IMR-90 (cell line): ENCODE measurements around the gene SPATS2L. TPM values are rescaled to one million over a fixed set of nuclear protein-coding genes. Genes with fewer than 3 reads are reported as not detected.

Experiments
- ATAC-seq: fragments of 200-7000 bp; cut with Tn5 transposase; 2 replicates; pipeline ENCODE4 v1.9.1; 2020; ENCODE audit warnings: low read depth, mild to moderate bottlenecking, moderate library complexity
- BruUV-seq: library from RNA; stranded (reverse); fragments of 400-500 nt; replicated peaks from 2 replicates; lab custom pipeline; 2021; lab: Mats Ljungman, UMichigan
- CTCF ChIA-PET: fragments of 300-600 bp; formaldehyde crosslinking; extraction: SDS; loops from one replicate; lab custom pipeline; 2021; ENCODE audit warnings: antibody characterized with exemption; lab: Yijun Ruan, JAX
- POLR2A ChIA-PET: fragments of 300-600 bp; sonication (Branson Sonifier 250); formaldehyde crosslinking; loops from one replicate; lab custom pipeline; 2022; ENCODE audit warnings: antibody characterized with exemption; ENCODE audit not compliant: unreplicated experiment; lab: Charles Lee
- DNase-seq: peaks from one replicate; pipeline ENCODE4 v3.0.0; 2013
- H2AFZ ChIP-seq: replicated peaks from 2 replicates; pipeline ENCODE3; 2013; ENCODE audit warnings: low read length, mild to moderate bottlenecking; ENCODE audit not compliant: poor library complexity
- H2AK5ac ChIP-seq: 2 replicates; pipeline ENCODE4 v1.6.1; 2013; ENCODE audit warnings: low read depth, low read length, inconsistent platforms
- H2AK9ac ChIP-seq: replicated peaks from 2 replicates; pipeline ENCODE3; 2013; ENCODE audit warnings: mild to moderate bottlenecking, low read depth, low read length, moderate library complexity; ENCODE audit not compliant: poor library complexity
- H2BK120ac ChIP-seq: 2 replicates; pipeline ENCODE4 v1.6.1; 2013; ENCODE audit warnings: low read depth, low read length, inconsistent platforms
- H2BK15ac ChIP-seq: 3 replicates; pipeline ENCODE4 v1.6.1; 2013; ENCODE audit warnings: low read depth, low read length, inconsistent platforms
- H2BK20ac ChIP-seq: 2 replicates; pipeline ENCODE4 v1.6.1; 2013; ENCODE audit warnings: low read depth, mild to moderate bottlenecking, inconsistent platforms, low read length, moderate library complexity
- H2BK5ac ChIP-seq: 2 replicates; pipeline ENCODE4 v1.6.1; 2013; ENCODE audit warnings: mild to moderate bottlenecking, low read depth, low read length, inconsistent platforms; ENCODE audit not compliant: poor library complexity, severe bottlenecking
- H3K14ac ChIP-seq: replicated peaks from 2 replicates; pipeline ENCODE4 v1.6.1; 2013; ENCODE audit warnings: low read depth, low read length, inconsistent platforms
- H3K18ac ChIP-seq: 2 replicates; pipeline ENCODE4 v1.6.1; 2013; ENCODE audit warnings: low read depth, low read length, control low read depth
- H3K23ac ChIP-seq: 2 replicates; pipeline ENCODE4 v1.6.1; 2013; ENCODE audit warnings: low read depth, low read length, inconsistent platforms
- H3K27ac ChIP-seq: 2 replicates; pipeline ENCODE4 v1.5.1; 2013; ENCODE audit warnings: mild to moderate bottlenecking, control low read depth, low read length; ENCODE audit not compliant: insufficient read depth
- H3K27me3 ChIP-seq: 2 replicates; pipeline ENCODE4 v1.6.1; 2013; ENCODE audit warnings: low read length; ENCODE audit not compliant: control insufficient read depth, insufficient read depth
- H3K36me3 ChIP-seq: 2 replicates; pipeline ENCODE4 v1.6.1; 2013; ENCODE audit warnings: low read length, mixed read lengths; ENCODE audit not compliant: control insufficient read depth, insufficient read depth
- H3K4ac ChIP-seq: 2 replicates; pipeline ENCODE4 v1.6.1; 2013; ENCODE audit warnings: low read depth, low read length, inconsistent platforms
- H3K4me1 ChIP-seq: 2 replicates; pipeline ENCODE4 v1.6.1; 2013; ENCODE audit warnings: low read length, mixed read lengths; ENCODE audit not compliant: control insufficient read depth, insufficient read depth
- H3K4me2 ChIP-seq: 2 replicates; pipeline ENCODE4 v1.6.1; 2013; ENCODE audit warnings: low read depth, mild to moderate bottlenecking, control low read depth, low read length, moderate library complexity
- H3K4me3 ChIP-seq: 2 replicates; pipeline ENCODE4 v1.5.1; 2013; ENCODE audit warnings: low read depth, mild to moderate bottlenecking, control low read depth, low read length, moderate library complexity; ENCODE audit not compliant: insufficient read depth
- H3K56ac ChIP-seq: 2 replicates; pipeline ENCODE4 v1.6.1; 2013; ENCODE audit warnings: low read length, inconsistent platforms; ENCODE audit not compliant: insufficient read depth; ENCODE audit errors: extremely low read depth
- H3K79me1 ChIP-seq, 2 experiments: 2 replicates each; pipeline ENCODE4 v1.6.1; 2013; ENCODE audit warnings: low read length in 2 of 2, inconsistent platforms in 1 of 2, low read depth in 1 of 2
- H3K9ac ChIP-seq: 2 replicates; pipeline ENCODE4 v1.6.1; 2013; ENCODE audit warnings: low read depth, low read length, control low read depth
- H3K9me1 ChIP-seq: 2 replicates; pipeline ENCODE4 v1.6.1; 2013; ENCODE audit warnings: low read length, inconsistent platforms; ENCODE audit not compliant: insufficient read depth
- H3K9me3 ChIP-seq: 2 replicates; pipeline ENCODE4 v1.6.1; 2013; ENCODE audit warnings: low read length; ENCODE audit not compliant: control insufficient read depth, insufficient read depth
- H4K20me1 ChIP-seq: 2 replicates; pipeline ENCODE4 v1.6.1; 2013; ENCODE audit warnings: low read length, inconsistent platforms; ENCODE audit not compliant: insufficient read depth
- H4K5ac ChIP-seq: 2 replicates; pipeline ENCODE4 v1.6.1; 2013; ENCODE audit warnings: mild to moderate bottlenecking, low read depth, low read length, control low read depth
- H4K8ac ChIP-seq, 2 experiments: 2 replicates each; pipeline ENCODE4 v1.6.1; 2013; ENCODE audit warnings: low read depth in 2 of 2, low read length in 2 of 2, control low read depth in 1 of 2, inconsistent platforms in 1 of 2
- H4K91ac ChIP-seq: 2 replicates; pipeline ENCODE4 v1.6.1; 2013; ENCODE audit warnings: low read depth, low read length, inconsistent platforms; ENCODE audit not compliant: insufficient read depth
- BHLHE40 ChIP-seq: fragments of 150-350 bp; IDR thresholded peaks from 2 replicates; pipeline ENCODE4 v1.6.1; 2016; ENCODE audit warnings: mild to moderate bottlenecking, low read depth, low read length
- CEBPB ChIP-seq: IDR thresholded peaks from 2 replicates; pipeline ENCODE4 v1.6.1; 2012; ENCODE audit warnings: low read depth, low read length, improper control_type of control experiment
- CHD1 ChIP-seq: IDR thresholded peaks from 2 replicates; pipeline ENCODE4 v1.6.1; 2012; ENCODE audit warnings: low read depth, low read length, improper control_type of control experiment
- FOS ChIP-seq: fragments of 150-350 bp; IDR thresholded peaks from 2 replicates; pipeline ENCODE4 v1.6.1; 2016; ENCODE audit warnings: low read depth, low read length
- MAFK ChIP-seq: IDR thresholded peaks from 2 replicates; pipeline ENCODE4 v1.6.1; 2012; ENCODE audit warnings: low read depth, low read length, improper control_type of control experiment
- MAZ ChIP-seq: IDR thresholded peaks from 2 replicates; pipeline ENCODE4 v1.6.1; 2012; ENCODE audit warnings: low read depth, mild to moderate bottlenecking, low read length, improper control_type of control experiment, moderate library complexity, borderline replicate concordance
- MXI1 ChIP-seq: IDR thresholded peaks from 2 replicates; pipeline ENCODE4 v1.6.1; 2012; ENCODE audit warnings: low read depth, mild to moderate bottlenecking, low read length, moderate library complexity, borderline replicate concordance
- NFE2L2 ChIP-seq: fragments of 150-350 bp; IDR thresholded peaks from 2 replicates; pipeline ENCODE4 v1.6.1; 2016; ENCODE audit warnings: low read depth, mild to moderate bottlenecking, low read length
- POLR2A ChIP-seq: IDR thresholded peaks from 2 replicates; pipeline ENCODE4 v1.6.1; 2012; ENCODE audit warnings: mild to moderate bottlenecking, low read depth, low read length
- RAD21 ChIP-seq: IDR thresholded peaks from 2 replicates; pipeline ENCODE4 v1.6.1; 2012; ENCODE audit warnings: low read length, improper control_type of control experiment
- RCOR1 ChIP-seq: IDR thresholded peaks from 2 replicates; pipeline ENCODE4 v1.6.1; 2012; ENCODE audit warnings: mild to moderate bottlenecking, low read length, improper control_type of control experiment; ENCODE audit not compliant: insufficient replicate concordance
- RFX5 ChIP-seq: IDR thresholded peaks from 2 replicates; pipeline ENCODE4 v1.8.0; 2012; ENCODE audit warnings: low read depth, mild to moderate bottlenecking, low read length, moderate library complexity
- SMC3 ChIP-seq: fragments of 150-350 bp; IDR thresholded peaks from 2 replicates; pipeline ENCODE4 v1.6.1; 2016; ENCODE audit warnings: low read depth, mild to moderate bottlenecking, antibody characterized with exemption, low read length, moderate library complexity
- WGBS, 2 experiments: methylation state at CpG; one replicate each; pipeline versions ENCODE4 v1.1.5 to v1.1.7; 2013; ENCODE audit warnings: missing lambda C conversion rate in 2 of 2; ENCODE audit not compliant: insufficient read length in 1 of 2; ENCODE audit errors: extremely low coverage in 2 of 2; 5-methylcytosine and 5-hydroxymethylcytosine counted together
- dilution Hi-C: fragments of 300-500 bp; cut with HindIII; formaldehyde crosslinking; loops from one replicate; pipeline ENCODE4 v1.14.3; 2018; ENCODE audit warnings: low sequenced_read_pairs; ENCODE audit not compliant: unreplicated experiment
- in situ Hi-C: fragments of 300-500 bp; cut with MboI; formaldehyde crosslinking; loops from 3 replicates; pipeline ENCODE4 v1.14.3; 2019; ENCODE audit warnings: low sequenced_read_pairs, inconsistent platforms, mixed read lengths
- intact Hi-C: fragments of 100-400 bp; cut with micrococcal nuclease; formaldehyde crosslinking; loops from 2 replicates; pipeline ENCODE4 v1.10.0; 2022
- polyA plus RNA-seq, 3 experiments: library from polyadenylated mRNA; depleted of rRNA; stranded (reverse); fragments of >200 nt; gene quantifications; 2 replicates each; pipeline ENCODE4 v1.2.3, GENCODE V29; 2012; ENCODE audit warnings: low replicate concordance in 1 of 3
- total RNA-seq: library from RNA; depleted of rRNA; stranded (reverse); fragments of >200 nt; gene quantifications from 2 replicates; pipeline ENCODE4 v1.2.3, GENCODE V29; 2012
- TF ChIP-seq, protein P1 (sequence below): fragments of 150-350 bp; IDR thresholded peaks from 2 replicates; pipeline ENCODE4 v1.6.1; 2017; ENCODE audit warnings: mild to moderate bottlenecking, antibody characterized with exemption, low read length, low read depth
- TF ChIP-seq, protein P2 (sequence below): fragments of 150-350 bp; IDR thresholded peaks from 2 replicates; pipeline ENCODE4 v1.6.1; 2016; ENCODE audit warnings: low read depth, mild to moderate bottlenecking, low read length, moderate library complexity, borderline replicate concordance
- TF ChIP-seq, protein P3 (sequence below): conservative IDR thresholded peaks from 2 replicates; pipeline ENCODE4 v1.5.1; 2012; ENCODE audit warnings: mild to moderate bottlenecking, low read depth, low read length, improper control_type of control experiment

Gene SPATS2L
- total and polyA plus RNA-seq, 2 of the 4 experiments (the other 2 are of a cell fraction): 118 to 155 TPM

DNA sequence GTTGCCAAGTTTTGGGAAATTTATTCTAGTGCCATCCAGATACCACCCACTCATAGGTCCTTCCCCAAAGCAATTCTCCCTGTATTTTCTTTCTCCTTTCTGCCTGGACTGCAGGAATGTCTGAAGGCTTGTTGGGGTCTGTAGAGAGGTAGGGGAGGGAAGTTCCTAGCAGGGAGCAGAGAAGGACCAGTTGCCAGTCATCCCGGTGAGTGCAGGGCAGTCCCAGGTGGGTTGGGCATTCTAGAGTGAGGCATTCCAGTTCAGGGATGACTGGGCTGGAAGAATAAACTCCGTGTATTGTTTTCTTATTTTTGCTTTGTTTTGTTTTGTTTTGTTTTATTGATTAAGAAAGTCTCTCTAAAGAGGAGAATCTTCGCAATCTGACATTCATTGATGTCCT, 58.1 kb downstream of the SPATS2L start:
- ATAC-seq: no peak
- 40% methylated on average over 1 of the region's 3 CpGs; no CpG with 5 or more reads in 1 of the 2 experiments for WGBS, 2 experiments
- peaks cover 41 to 73% of the 10 kb centered on the region in 2 experiments for H3K79me1 ChIP-seq

More for the DNA sequence above, 58.1 kb downstream of the SPATS2L start:
- Histone ChIP-seq H3K36me3 (peaks cover 4% of the 10 kb centered on the region), H3K27ac (no peak overlapping the region), H3K14ac (peak overlapping the region; percentile 69; the same call in 1 of the 2 replicates), H3K9me3 (no peaks in the 10 kb centered on the region), H3K4me3 (no peak overlapping the region), H4K5ac (no peak overlapping the region), H4K91ac (no peak overlapping the region), H4K20me1 (peaks cover 18% of the 10 kb centered on the region), H3K4me2 (no peak overlapping the region; the same call in 1 of the 2 replicates), H3K23ac (0 out of 2 replicates have a peak overlapping the region, but pooled peaks have one; percentile 45), H2AK9ac (no peak overlapping the region), H3K18ac (no peak overlapping the region), H2AK5ac (no peak overlapping the region), H2BK120ac (no peak overlapping the region), H3K4ac (no peak overlapping the region), H2BK20ac (no peak overlapping the region), H2BK5ac (no peak overlapping the region), H3K9me1 (peaks cover 24% of the 10 kb centered on the region), H4K8ac (no peak overlapping the region), H3K4me1 (peaks cover 5% of the 10 kb centered on the region), H3K56ac (no peak overlapping the region), H2AFZ (no peak overlapping the region), H2BK15ac (no peak overlapping the region), H3K27me3 (no peaks in the 10 kb centered on the region), H3K9ac (no peak overlapping the region)
- CTCF ChIA-PET: no interaction called here
- no peak for TF ChIP-seq CEBPB
- no peak for TF ChIP-seq RCOR1
- TF ChIP-seq, protein P1, sequence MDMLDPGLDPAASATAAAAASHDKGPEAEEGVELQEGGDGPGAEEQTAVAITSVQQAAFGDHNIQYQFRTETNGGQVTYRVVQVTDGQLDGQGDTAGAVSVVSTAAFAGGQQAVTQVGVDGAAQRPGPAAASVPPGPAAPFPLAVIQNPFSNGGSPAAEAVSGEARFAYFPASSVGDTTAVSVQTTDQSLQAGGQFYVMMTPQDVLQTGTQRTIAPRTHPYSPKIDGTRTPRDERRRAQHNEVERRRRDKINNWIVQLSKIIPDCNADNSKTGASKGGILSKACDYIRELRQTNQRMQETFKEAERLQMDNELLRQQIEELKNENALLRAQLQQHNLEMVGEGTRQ: no peak
- TF ChIP-seq SMC3: no peak
- TF ChIP-seq, protein P2, sequence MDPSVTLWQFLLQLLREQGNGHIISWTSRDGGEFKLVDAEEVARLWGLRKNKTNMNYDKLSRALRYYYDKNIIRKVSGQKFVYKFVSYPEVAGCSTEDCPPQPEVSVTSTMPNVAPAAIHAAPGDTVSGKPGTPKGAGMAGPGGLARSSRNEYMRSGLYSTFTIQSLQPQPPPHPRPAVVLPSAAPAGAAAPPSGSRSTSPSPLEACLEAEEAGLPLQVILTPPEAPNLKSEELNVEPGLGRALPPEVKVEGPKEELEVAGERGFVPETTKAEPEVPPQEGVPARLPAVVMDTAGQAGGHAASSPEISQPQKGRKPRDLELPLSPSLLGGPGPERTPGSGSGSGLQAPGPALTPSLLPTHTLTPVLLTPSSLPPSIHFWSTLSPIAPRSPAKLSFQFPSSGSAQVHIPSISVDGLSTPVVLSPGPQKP: no peak
- TF ChIP-seq, protein P3, sequence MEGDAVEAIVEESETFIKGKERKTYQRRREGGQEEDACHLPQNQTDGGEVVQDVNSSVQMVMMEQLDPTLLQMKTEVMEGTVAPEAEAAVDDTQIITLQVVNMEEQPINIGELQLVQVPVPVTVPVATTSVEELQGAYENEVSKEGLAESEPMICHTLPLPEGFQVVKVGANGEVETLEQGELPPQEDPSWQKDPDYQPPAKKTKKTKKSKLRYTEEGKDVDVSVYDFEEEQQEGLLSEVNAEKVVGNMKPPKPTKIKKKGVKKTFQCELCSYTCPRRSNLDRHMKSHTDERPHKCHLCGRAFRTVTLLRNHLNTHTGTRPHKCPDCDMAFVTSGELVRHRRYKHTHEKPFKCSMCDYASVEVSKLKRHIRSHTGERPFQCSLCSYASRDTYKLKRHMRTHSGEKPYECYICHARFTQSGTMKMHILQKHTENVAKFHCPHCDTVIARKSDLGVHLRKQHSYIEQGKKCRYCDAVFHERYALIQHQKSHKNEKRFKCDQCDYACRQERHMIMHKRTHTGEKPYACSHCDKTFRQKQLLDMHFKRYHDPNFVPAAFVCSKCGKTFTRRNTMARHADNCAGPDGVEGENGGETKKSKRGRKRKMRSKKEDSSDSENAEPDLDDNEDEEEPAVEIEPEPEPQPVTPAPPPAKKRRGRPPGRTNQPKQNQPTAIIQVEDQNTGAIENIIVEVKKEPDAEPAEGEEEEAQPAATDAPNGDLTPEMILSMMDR: no peak
- no peak for TF ChIP-seq NFE2L2
- TF ChIP-seq CHD1: no peak
- no peak for TF ChIP-seq POLR2A
- no peak for TF ChIP-seq MAZ
- TF ChIP-seq RFX5: no peak
- no peak for TF ChIP-seq MXI1
- no peak for TF ChIP-seq BHLHE40
- no peak for TF ChIP-seq RAD21
- TF ChIP-seq MAFK: no peak
- no peak for TF ChIP-seq FOS
- dilution Hi-C loops (no loop called here), in situ Hi-C loops (no loop called here), intact Hi-C loops (no loop called here)
- no TSS peak for BruUV-seq
- POLR2A ChIA-PET: no interaction called here
- DNase-seq: no peak
